HG03432 (cell line): Measurements from ENCODE around the gene SMIM10L2A.
"Not testable (repeated sequence)": the region's sequence is repeated elsewhere in the genome, so short reads cannot be mapped to it uniquely, and the experiment has no call there.

Source experiments
- ATAC-seq: cut with Tn5 transposase; IDR thresholded peaks from one replicate; pipeline ENCODE4 v1.9.1; 2021; ENCODE audit warnings: mild to moderate bottlenecking, moderate library complexity; ENCODE audit not compliant: unreplicated experiment

Gene SMIM10L2A

GRCh38 chrX:135421537-135421931 lies 210 bp upstream of the SMIM10L2A start:
- peak; percentile 99 for ATAC-seq

GRCh38 chrX:135422810-135423168 lies 1.0 kb downstream of the SMIM10L2A start:
- not testable (repeated sequence) for ATAC-seq

GRCh38 chrX:135423173-135423864 lies 1.6 kb downstream of the SMIM10L2A start:
- ATAC-seq, result not testable (repeated sequence)

- ATAC-seq, result no peak
Observed at GRCh38 chrX:135424469-135424868, 2.7 kb downstream of the SMIM10L2A start.

GRCh38 chrX:135425026-135425965 lies 3.6 kb downstream of the SMIM10L2A start:
- ATAC-seq, result no peak

GRCh38 chrX:135429429-135429828 lies 7.7 kb downstream of the SMIM10L2A start:
- no peak for ATAC-seq

GRCh38 chrX:135431886-135432285 lies 10.1 kb downstream of the SMIM10L2A start:
- no peak for ATAC-seq

- ATAC-seq, result no peak
Observed at GRCh38 chrX:135432453-135432852, 10.7 kb downstream of the SMIM10L2A start.

- no peak for ATAC-seq
Observed at GRCh38 chrX:135432881-135433521, 11.3 kb downstream of the SMIM10L2A start.

- ATAC-seq, result no peak
Observed at GRCh38 chrX:135433531-135434257, 11.9 kb downstream of the SMIM10L2A start.

GRCh38 chrX:135434258-135435138 lies 12.8 kb downstream of the SMIM10L2A start:
- no peak for ATAC-seq

- no peak for ATAC-seq
Observed at GRCh38 chrX:135435139-135435922, 13.6 kb downstream of the SMIM10L2A start.

GRCh38 chrX:135435933-135436332 lies 14.2 kb downstream of the SMIM10L2A start:
- ATAC-seq, result no peak

- no peak for ATAC-seq
Observed at GRCh38 chrX:135436456-135436855, 14.7 kb downstream of the SMIM10L2A start.

- no peak for ATAC-seq
Observed at GRCh38 chrX:135436966-135437866, 15.5 kb downstream of the SMIM10L2A start.

GRCh38 chrX:135437867-135438733 lies 16.4 kb downstream of the SMIM10L2A start:
- ATAC-seq, result no peak

- no peak for ATAC-seq
Observed at GRCh38 chrX:135438734-135439043, 16.9 kb downstream of the SMIM10L2A start.
